Measurements from ENCODE around the gene ASTN2.
"Not testable (repeated sequence)": the region's sequence is repeated elsewhere in the genome, so short reads cannot be mapped to it uniquely, and the experiment has no call there.

ASTN2 gene

GRCh38 chr9:116479056-116479544 is 935.8 kb downstream of the ASTN2 start:
- no peak for DNase-seq (ENCODE audit: low spot score)

GRCh38 chr9:116477584-116478141 is 937.2 kb downstream of the ASTN2 start:
- no peak for DNase-seq (ENCODE audit: low spot score)

GRCh38 chr9:116476935-116477381 is 937.9 kb downstream of the ASTN2 start:
- DNase-seq (ENCODE audit: low spot score) = no peak

GRCh38 chr9:116476002-116476401 is 938.9 kb downstream of the ASTN2 start:
- DNase-seq (ENCODE audit: low spot score) = no peak

GRCh38 chr9:116475201-116475600 is 939.7 kb downstream of the ASTN2 start:
- no peak for DNase-seq (ENCODE audit: low spot score)

- DNase-seq (ENCODE audit: low spot score) = no peak
Measured at GRCh38 chr9:116471944-116472506, 942.8 kb downstream of the ASTN2 start.

- peak; percentile 39 for DNase-seq (ENCODE audit: low spot score)
Measured at GRCh38 chr9:116471093-116471906, 943.6 kb downstream of the ASTN2 start.

- DNase-seq (ENCODE audit: low spot score) = no peak
Measured at GRCh38 chr9:116468793-116469527, 945.9 kb downstream of the ASTN2 start.

GRCh38 chr9:116468369-116468768 is 946.5 kb downstream of the ASTN2 start:
- DNase-seq (ENCODE audit: low spot score) = no peak

GRCh38 chr9:116467740-116468351 is 947.0 kb downstream of the ASTN2 start:
- DNase-seq (ENCODE audit: low spot score) = no peak

- DNase-seq (ENCODE audit: low spot score) = no peak
Measured at GRCh38 chr9:116466271-116467235, 948.3 kb downstream of the ASTN2 start.

- DNase-seq (ENCODE audit: low spot score) = no peak
Measured at GRCh38 chr9:116465576-116466270, 949.1 kb downstream of the ASTN2 start.

- DNase-seq (ENCODE audit: low spot score) = no peak
Measured at GRCh38 chr9:116464987-116465571, 949.8 kb downstream of the ASTN2 start.

GRCh38 chr9:116464423-116464822 is 950.4 kb downstream of the ASTN2 start:
- no peak for DNase-seq (ENCODE audit: low spot score)

- no peak for DNase-seq (ENCODE audit: low spot score)
Measured at GRCh38 chr9:116461632-116462031, 953.2 kb downstream of the ASTN2 start.

- DNase-seq (ENCODE audit: low spot score) = no peak
Measured at GRCh38 chr9:116460026-116460425, 954.8 kb downstream of the ASTN2 start.

GRCh38 chr9:116459576-116459975 is 955.3 kb downstream of the ASTN2 start:
- no peak for DNase-seq (ENCODE audit: low spot score)

- no peak for DNase-seq (ENCODE audit: low spot score)
Measured at GRCh38 chr9:116456490-116457088, 958.3 kb downstream of the ASTN2 start.

GRCh38 chr9:116454539-116454938 is 960.3 kb downstream of the ASTN2 start:
- not testable (repeated sequence) for DNase-seq (ENCODE audit: low spot score)

Data from HuH-7 (cell line).